Activated naive CD8-positive, alpha-beta T cell (primary cell): ENCODE data around the gene WDR91.
"Not testable (repeated sequence)": the region's sequence is repeated elsewhere in the genome, so short reads cannot be mapped to it uniquely, and the experiment has no call there.

Experiments used
- H3K27ac Mint-ChIP-seq: one replicate; pipeline ENCODE4 v1.8.0; 2021; ENCODE audit warnings: mixed read lengths
- H3K27me3 Mint-ChIP-seq: one replicate; pipeline ENCODE4 v1.8.0; 2021; ENCODE audit warnings: mixed read lengths
- H3K36me3 Mint-ChIP-seq: one replicate; pipeline ENCODE4 v1.8.0; 2021; ENCODE audit warnings: mixed read lengths
- H3K4me1 Mint-ChIP-seq: one replicate; pipeline ENCODE4 v1.8.0; 2021; ENCODE audit warnings: low read depth, mixed read lengths
- H3K4me3 Mint-ChIP-seq: one replicate; pipeline ENCODE4 v1.8.0; 2021; ENCODE audit warnings: mild to moderate bottlenecking, mixed read lengths
- H3K9me3 Mint-ChIP-seq: one replicate; pipeline ENCODE4 v1.8.0; 2021; ENCODE audit warnings: low read depth, mixed read lengths

The WDR91 gene

DNA sequence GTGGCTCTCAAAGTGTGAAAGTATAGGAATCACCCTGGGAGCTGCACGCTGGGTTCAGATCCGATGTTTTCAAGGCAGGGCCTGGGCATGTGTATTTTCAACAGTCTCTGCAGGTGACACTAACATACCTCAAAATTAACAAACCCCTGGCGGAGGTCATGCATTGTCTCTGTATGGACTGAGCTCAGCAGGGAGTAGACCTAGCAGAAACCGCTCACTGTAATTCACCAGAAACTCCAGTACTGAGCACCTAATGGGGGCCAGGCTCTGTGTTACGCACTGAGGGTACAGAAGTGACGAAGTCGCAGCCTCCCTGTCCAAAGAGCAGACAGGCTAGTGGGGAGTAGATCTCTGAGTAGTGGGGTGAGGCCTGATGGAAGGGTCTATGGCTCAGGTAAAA, 27.9 kb upstream of the WDR91 start:
- H3K36me3 Mint-ChIP-seq: no peaks in the 10 kb centered on the region
- no peak overlapping the region for H3K4me3 Mint-ChIP-seq
- H3K9me3 Mint-ChIP-seq: no peaks in the 10 kb centered on the region
- H3K27me3 Mint-ChIP-seq: no peaks in the 10 kb centered on the region
- H3K4me1 Mint-ChIP-seq: peaks cover 6% of the 10 kb centered on the region
- no peak overlapping the region for H3K27ac Mint-ChIP-seq

DNA sequence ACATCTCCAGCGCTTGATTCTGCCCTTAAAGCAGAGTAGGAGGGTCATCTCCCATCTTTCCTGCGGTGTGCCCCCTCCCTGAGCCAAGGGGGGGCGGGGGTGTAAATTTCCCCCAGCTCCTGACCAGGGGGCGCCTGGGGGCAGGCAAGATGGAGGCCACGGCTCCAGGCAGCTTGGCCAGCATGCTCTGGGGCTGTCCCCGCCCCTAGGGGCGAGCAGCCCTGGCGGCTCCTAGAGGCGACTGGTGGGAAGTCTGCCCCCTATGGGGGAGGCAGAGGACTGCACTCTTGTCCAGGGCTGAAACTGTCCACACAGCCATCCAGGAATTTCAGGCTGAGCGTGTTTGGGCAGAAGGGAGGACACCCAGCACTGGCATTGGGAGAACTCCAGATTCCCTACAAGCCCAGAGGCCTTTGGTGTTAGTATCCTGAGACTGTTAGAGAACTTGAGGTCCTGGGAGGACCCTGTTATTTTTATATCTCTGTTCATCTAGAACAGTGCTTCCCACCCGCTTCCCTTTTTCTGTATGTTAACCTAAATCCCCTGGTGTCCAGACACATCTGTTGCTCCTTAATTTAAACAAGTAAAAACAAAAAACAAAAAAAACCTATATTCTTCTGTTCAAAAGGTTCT, 26.9 kb upstream of the WDR91 start:
- Mint-ChIP-seq H3K36me3 (no peaks in the 10 kb centered on the region), H3K27me3 (no peaks in the 10 kb centered on the region), H3K27ac (no peak overlapping the region), H3K4me1 (peaks cover 6% of the 10 kb centered on the region), H3K4me3 (no peak overlapping the region), H3K9me3 (no peaks in the 10 kb centered on the region)

DNA sequence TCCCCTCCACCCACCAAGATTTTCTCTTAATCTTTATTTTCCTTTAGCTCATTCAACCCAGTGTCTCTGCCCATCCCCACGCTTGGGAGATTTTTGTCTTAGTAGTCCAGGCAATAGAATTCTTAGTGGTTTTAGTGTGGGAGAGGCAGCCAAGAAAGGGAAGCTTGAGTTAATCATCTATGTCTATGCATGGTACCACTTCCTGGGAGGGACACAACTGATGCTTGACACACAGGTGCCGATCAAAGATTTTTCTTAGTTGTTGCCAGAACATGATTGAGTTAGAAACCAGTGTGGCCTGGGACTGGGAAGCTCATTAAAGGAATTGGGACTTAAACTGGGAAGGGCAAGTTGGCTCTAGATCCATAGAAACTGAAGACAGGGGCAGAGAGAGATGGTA, 25.4 kb upstream of the WDR91 start:
- H3K27ac Mint-ChIP-seq: no peak overlapping the region
- peaks cover 6% of the 10 kb centered on the region for H3K4me1 Mint-ChIP-seq
- no peaks in the 10 kb centered on the region for H3K36me3 Mint-ChIP-seq
- H3K27me3 Mint-ChIP-seq: no peaks in the 10 kb centered on the region
- no peak overlapping the region for H3K4me3 Mint-ChIP-seq
- H3K9me3 Mint-ChIP-seq: no peaks in the 10 kb centered on the region

DNA sequence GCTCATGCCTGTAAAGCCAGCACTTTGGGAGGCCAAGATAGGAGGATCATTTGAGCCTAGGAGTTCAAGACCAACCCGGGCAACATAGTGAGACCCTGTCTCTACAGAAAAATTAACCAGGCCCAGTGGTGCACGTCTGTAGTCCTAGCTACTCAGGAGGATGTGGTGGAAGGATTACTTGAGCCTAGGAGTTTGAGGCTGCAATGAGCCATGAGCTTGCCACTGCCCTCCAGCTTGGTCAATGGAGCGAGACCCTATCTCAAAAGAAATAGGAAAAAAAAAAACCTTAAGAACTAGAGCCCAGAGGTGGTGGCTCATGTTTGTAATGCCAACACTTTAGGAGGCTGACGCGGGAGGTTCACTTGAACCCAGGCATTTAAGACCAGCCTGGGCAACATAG, 24.5 kb upstream of the WDR91 start:
- Mint-ChIP-seq H3K36me3 (no peaks in the 10 kb centered on the region), H3K9me3 (no peaks in the 10 kb centered on the region), H3K27ac (no peak overlapping the region), H3K27me3 (no peaks in the 10 kb centered on the region), H3K4me3 (no peak overlapping the region), H3K4me1 (peaks cover 6% of the 10 kb centered on the region)

DNA sequence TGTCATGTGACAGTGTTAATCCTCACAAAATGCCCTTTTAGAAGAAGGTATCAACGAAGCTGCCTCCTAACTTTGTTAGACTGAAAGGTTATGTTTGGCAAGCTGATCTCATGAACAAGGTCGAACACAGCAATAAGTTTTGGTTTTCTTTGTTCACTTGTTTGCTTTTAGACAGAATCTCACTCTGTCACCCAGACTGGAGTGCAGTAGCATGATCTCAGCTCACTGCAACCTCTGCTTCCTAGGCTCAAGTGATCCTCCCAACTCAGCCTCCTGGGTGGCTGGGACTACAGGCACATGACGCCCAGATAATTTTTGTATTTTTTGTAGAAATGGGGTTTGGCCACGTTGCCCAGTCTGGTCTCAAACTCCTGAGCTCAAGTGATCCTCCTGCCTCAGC, 23.4 kb upstream of the WDR91 start:
- no peaks in the 10 kb centered on the region for H3K9me3 Mint-ChIP-seq
- no peak overlapping the region for H3K4me3 Mint-ChIP-seq
- H3K27ac Mint-ChIP-seq: no peak overlapping the region
- H3K36me3 Mint-ChIP-seq: no peaks in the 10 kb centered on the region
- no peaks in the 10 kb centered on the region for H3K27me3 Mint-ChIP-seq
- H3K4me1 Mint-ChIP-seq: peaks cover 6% of the 10 kb centered on the region

DNA sequence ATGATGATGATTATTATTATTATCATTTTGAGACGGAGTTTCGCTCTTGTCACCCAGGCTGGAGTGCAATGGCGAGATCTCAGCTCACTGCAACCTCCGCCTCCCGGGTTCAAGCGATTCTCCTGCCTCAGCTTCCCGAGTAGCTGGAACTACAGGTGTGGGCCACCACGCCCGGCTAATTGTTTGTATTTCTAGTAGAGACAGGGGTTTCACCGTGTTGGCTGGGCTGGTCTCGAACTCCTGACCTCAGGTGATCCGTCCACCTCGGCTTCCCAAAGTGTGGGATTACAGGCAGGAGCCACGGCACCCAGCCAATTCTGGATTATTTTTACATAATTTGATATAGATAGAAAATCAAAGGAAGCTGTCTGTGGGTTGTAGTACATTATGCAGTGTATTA, 22.8 kb upstream of the WDR91 start:
- not testable (repeated sequence) for H3K36me3 Mint-ChIP-seq, H3K4me1 Mint-ChIP-seq, H3K27me3 Mint-ChIP-seq, H3K4me3 Mint-ChIP-seq, H3K27ac Mint-ChIP-seq, H3K9me3 Mint-ChIP-seq

DNA sequence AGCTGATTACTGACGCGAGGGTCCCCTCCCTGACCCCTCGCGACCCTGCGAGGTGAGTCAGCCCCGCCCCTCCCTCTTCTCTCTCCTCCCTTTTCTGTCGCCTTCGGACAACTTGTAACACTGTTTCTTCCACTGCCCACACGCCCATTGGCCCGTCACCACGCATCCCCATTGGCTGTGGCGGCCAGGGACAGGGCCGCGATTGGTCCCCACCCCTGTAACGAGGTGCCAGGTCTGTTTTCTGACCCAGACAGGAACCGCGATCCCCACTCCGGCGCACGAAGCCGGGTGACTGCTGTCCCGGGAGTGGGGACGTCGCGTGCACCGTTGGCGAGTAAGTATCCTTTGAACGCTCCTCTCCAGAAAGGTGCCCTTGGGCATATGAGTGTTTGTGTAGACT, 22.2 kb upstream of the WDR91 start, which contains the start of gene STRA8:
Gene STRA8, plus strand, starts transcription at position 269 of the 400 bp plus-strand sequence. CDS start 6,687 bp downstream, outside the sequence.
- Mint-ChIP-seq H3K4me3 (no peak within 1 kb of the TSS), H3K27ac (no peak within 1 kb of the TSS), H3K4me1 (peaks cover 6% of the 10 kb centered on the region), H3K36me3 (no peaks in the 10 kb centered on the region), H3K27me3 (no peaks in the 10 kb centered on the region), H3K9me3 (no peaks in the 10 kb centered on the region)

DNA sequence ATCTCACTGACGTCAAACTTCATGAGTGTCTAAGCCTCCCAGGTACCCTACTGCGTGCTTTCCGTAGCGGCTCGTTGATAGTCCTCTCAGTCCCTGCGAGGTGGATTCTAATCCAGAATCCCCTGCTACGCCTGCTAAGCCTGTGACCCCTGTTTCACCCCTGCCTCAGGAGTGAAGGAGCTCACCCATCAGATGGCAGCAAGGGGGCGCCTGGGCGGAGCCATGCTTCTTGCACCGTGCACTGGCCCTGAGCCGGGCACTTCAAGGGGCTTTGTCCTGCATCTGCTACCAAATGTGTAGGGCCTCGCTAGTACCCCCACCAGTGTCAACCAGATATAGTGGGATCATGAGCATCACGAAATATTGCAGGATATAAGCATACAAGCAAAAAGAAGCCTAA, 21.4 kb upstream of the WDR91 start:
- Mint-ChIP-seq H3K9me3 (no peaks in the 10 kb centered on the region), H3K27ac (no peak overlapping the region), H3K4me3 (no peak overlapping the region), H3K4me1 (peaks cover 6% of the 10 kb centered on the region), H3K27me3 (no peaks in the 10 kb centered on the region), H3K36me3 (no peaks in the 10 kb centered on the region)

DNA sequence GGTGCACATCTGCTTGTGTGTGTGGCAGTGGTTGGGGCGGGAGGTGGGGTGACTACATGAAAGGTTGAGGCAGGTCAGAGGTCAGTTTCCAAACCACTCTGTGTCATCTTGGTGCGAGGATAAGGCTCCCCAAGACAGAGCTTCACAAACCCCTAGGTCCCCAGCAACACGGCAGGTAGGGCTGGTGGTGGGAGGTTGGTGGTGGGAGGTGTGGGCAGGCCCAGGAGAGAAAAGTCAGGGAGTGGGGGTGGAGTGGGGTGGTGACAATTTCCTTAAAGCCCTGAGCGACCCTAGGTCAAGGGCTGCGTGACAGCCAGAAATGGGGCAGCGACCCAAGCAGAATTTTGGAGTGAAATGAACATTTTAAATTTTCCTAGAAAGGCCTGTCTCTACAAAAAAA, 20.8 kb upstream of the WDR91 start:
- no peak overlapping the region for H3K4me3 Mint-ChIP-seq
- peaks cover 6% of the 10 kb centered on the region for H3K4me1 Mint-ChIP-seq
- no peaks in the 10 kb centered on the region for H3K9me3 Mint-ChIP-seq
- H3K27me3 Mint-ChIP-seq: no peaks in the 10 kb centered on the region
- H3K36me3 Mint-ChIP-seq: no peaks in the 10 kb centered on the region
- no peak overlapping the region for H3K27ac Mint-ChIP-seq

DNA sequence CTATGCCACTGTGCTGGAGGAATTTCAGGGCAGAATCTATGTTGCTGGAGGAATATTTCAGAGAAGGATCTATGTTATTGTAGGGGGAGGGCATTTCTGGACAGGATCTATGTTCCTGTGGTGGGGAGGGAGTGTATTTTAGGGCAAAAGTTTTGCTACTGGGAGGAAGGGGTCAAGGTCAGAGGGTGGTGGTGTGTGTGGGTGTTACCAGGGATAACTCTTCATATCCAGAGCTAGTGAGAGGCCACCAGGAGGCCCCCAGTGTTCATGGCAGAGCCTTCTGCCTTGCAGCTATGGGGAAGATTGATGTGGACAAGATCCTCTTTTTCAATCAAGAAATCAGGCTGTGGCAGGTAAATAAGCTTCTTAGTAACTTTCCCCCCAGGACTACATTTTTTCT, 20.4 kb upstream of the WDR91 start:
- H3K4me1 Mint-ChIP-seq: peaks cover 3% of the 10 kb centered on the region

DNA sequence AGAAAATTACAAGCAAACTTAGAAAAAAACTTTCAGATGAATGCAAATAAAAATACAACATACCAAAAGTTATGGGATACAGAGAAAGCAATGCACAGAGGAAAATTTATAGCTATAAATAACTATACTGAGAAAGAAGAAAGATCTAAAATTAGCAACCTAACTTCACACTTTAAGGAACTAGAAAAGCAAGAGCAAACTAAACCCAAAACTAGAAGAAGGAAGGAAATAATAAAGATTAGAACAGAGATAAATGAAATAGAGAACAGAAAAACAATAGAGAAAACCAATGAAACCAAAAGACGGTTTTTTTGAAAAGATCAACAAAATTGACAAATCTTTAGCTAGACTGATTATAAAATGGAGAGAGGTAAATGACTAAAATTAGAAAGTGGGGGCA, 12.7 kb upstream of the WDR91 start:
- Mint-ChIP-seq H3K9me3 (peaks cover 15% of the 10 kb centered on the region), H3K4me1 (peaks cover 11% of the 10 kb centered on the region), H3K27ac (no peak overlapping the region), H3K27me3 (no peaks in the 10 kb centered on the region), H3K4me3 (no peak overlapping the region), H3K36me3 (peaks cover 3% of the 10 kb centered on the region)

More for the DNA sequence above, 20.4 kb upstream of the WDR91 start:
- H3K27ac Mint-ChIP-seq: no peak overlapping the region
- no peaks in the 10 kb centered on the region for H3K36me3 Mint-ChIP-seq
- no peaks in the 10 kb centered on the region for H3K27me3 Mint-ChIP-seq
- no peaks in the 10 kb centered on the region for H3K9me3 Mint-ChIP-seq
- no peak overlapping the region for H3K4me3 Mint-ChIP-seq

DNA sequence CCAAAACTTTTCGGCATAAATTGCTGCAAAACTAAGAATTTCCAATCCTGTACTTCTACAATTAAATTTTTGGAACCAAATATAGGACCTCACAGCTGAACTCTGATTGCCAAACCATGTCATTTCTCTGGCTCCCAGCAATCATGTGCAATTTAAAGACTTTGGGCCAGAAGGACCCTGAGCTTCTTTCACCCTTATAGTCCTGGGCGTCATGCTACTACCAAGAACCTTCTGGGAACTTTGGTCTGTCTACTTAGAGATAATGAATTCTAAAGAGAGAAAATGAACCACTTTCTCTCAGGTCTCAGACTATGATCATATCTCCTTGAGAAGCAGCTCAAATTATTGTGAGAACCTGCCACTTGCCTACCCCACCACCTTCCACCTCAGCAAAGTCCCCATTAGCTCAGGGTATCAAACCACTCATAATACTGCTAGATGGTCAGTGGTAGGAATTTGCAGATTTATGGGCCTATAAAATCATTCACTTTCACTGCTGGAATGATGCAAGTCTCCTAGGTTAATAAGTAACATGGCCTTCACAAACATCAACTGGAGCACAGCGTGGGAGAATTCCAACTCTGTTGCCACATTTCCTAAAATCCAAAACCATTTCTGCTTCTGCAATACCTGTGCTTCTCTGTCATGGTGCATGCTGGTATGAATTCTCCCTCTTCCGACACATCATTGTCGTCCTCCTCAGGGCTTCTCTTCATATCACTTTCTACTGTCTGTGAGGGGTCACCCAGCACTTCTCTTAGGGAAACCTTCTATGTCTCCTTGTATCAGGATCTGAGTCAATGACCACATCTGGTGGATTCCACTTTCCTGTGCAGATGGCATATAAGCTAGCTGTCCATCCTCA, 6.6 kb upstream of the WDR91 start:
- H3K4me1 Mint-ChIP-seq: no peaks in the 10 kb centered on the region
- H3K36me3 Mint-ChIP-seq: peaks cover 3% of the 10 kb centered on the region
- H3K27me3 Mint-ChIP-seq: peaks cover 6% of the 10 kb centered on the region
- H3K27ac Mint-ChIP-seq: no peak overlapping the region
- no peak overlapping the region for H3K4me3 Mint-ChIP-seq
- H3K9me3 Mint-ChIP-seq: peaks cover 3% of the 10 kb centered on the region

DNA sequence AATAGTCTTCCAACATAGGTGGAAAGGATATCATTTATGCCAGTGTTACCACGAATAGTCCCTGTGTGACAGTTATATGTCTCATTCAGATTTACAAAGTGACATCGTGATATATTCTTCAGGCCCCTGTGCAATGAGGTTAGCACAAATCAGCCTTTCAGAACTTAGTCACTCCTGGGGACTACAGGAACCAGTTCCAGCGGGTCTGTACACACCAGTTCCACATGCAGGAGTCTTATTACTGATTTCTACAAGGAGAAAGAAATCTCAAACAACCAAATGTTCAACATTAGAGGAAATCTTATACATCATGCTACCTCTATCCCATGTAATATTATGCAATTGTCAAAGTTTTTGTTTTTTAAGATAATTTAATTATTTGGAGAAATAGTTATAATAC, 4.4 kb upstream of the WDR91 start:
- Mint-ChIP-seq H3K27ac (no peak overlapping the region), H3K27me3 (peaks cover 6% of the 10 kb centered on the region), H3K9me3 (no peaks in the 10 kb centered on the region), H3K4me1 (peaks cover 5% of the 10 kb centered on the region), H3K4me3 (no peak overlapping the region), H3K36me3 (no peaks in the 10 kb centered on the region)

DNA sequence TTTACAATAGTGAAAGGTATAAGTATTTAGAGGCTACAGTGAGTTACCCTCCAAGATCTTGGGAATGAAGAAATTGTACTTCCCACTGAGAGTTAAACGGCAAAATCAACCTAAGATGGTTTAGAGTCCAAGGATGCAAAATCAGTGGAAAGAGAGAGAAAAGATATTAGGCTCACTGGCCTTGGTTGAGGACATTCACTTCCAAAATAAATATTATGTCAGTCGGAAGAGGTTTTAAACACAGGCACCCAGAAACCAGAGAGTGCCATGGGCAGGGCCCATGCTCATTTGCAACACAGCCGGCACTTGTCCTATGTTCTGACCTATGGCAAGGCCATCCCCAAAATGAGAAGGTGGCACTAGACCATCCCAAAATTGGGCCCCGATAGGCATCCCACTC, 3.9 kb upstream of the WDR91 start:
- no peaks in the 10 kb centered on the region for H3K9me3 Mint-ChIP-seq
- H3K27ac Mint-ChIP-seq: no peak overlapping the region
- H3K27me3 Mint-ChIP-seq: peaks cover 6% of the 10 kb centered on the region
- H3K4me1 Mint-ChIP-seq: peaks cover 11% of the 10 kb centered on the region
- no peak overlapping the region for H3K4me3 Mint-ChIP-seq
- H3K36me3 Mint-ChIP-seq: no peaks in the 10 kb centered on the region

DNA sequence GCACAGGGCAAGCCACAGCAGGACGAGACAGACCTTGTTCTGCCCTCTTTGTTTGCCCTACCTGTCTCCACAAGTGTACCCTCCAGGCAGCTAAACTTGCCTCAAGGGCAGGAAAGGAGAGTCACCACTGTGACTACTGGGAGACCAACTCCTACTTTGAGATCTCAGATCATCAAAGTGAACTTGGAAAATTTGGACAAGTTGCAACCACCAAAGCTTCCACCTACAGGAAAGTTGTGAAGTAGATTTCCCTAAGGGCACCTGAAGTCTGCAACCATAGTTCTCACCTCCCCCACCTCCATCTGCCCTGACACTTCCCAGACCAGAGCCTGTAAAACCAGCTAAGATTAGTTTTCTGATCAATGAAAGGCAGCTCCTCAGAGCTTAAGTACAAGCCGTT, 2.5 kb upstream of the WDR91 start:
- Mint-ChIP-seq H3K27me3 (peaks cover 6% of the 10 kb centered on the region), H3K27ac (no peak overlapping the region), H3K9me3 (no peaks in the 10 kb centered on the region), H3K4me3 (no peak overlapping the region), H3K4me1 (peaks cover 20% of the 10 kb centered on the region), H3K36me3 (no peaks in the 10 kb centered on the region)
